ENCODE data around the gene GPR161. TPM values are rescaled to one million over a fixed set of nuclear protein-coding genes. Genes with fewer than 3 reads are reported as not detected.

GPR161 gene
- total and polyA plus RNA-seq, 9 of the 15 experiments (the other 6 are each of a cell fraction or from before 2014, with no cell fraction given) = 0.15 to 2.4 (median 0.76) TPM

DNA sequence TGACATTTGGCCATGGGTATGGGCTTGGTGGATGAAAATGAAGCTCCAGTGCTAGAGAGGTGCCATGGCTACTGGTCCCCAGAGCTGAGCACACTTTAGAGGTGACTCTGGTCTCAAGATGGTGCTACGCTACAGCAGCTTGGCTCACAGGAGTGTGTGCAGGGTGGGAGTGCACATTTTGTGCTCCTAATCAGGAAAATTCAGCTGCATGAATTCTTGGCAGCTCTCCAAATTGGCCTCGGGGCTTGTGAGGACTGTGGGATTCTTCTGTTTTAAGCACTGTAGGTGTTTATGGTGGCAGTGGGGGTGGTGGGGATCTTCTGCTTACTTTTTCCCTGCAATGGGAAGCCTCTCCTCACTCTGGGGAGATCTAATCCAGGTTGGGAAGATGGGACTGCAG lies 24.7 kb upstream of the GPR161 start (continued):
- TF ChIP-seq, protein P1, sequence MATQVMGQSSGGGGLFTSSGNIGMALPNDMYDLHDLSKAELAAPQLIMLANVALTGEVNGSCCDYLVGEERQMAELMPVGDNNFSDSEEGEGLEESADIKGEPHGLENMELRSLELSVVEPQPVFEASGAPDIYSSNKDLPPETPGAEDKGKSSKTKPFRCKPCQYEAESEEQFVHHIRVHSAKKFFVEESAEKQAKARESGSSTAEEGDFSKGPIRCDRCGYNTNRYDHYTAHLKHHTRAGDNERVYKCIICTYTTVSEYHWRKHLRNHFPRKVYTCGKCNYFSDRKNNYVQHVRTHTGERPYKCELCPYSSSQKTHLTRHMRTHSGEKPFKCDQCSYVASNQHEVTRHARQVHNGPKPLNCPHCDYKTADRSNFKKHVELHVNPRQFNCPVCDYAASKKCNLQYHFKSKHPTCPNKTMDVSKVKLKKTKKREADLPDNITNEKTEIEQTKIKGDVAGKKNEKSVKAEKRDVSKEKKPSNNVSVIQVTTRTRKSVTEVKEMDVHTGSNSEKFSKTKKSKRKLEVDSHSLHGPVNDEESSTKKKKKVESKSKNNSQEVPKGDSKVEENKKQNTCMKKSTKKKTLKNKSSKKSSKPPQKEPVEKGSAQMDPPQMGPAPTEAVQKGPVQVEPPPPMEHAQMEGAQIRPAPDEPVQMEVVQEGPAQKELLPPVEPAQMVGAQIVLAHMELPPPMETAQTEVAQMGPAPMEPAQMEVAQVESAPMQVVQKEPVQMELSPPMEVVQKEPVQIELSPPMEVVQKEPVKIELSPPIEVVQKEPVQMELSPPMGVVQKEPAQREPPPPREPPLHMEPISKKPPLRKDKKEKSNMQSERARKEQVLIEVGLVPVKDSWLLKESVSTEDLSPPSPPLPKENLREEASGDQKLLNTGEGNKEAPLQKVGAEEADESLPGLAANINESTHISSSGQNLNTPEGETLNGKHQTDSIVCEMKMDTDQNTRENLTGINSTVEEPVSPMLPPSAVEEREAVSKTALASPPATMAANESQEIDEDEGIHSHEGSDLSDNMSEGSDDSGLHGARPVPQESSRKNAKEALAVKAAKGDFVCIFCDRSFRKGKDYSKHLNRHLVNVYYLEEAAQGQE (IDR thresholded peaks at IDR 0.05; ENCODE audit: borderline replicate concordance) = peak; percentile 40; the same call in 1 of the 2 replicates
- TF ChIP-seq, protein P1 (CRISPR knock-in tag; IDR thresholded peaks at IDR 0.05; ENCODE audit: low read depth) = no peak
- TF ChIP-seq ZNF436 (CRISPR knock-in tag; IDR thresholded peaks at IDR 0.05) (no peak), ATF6 (CRISPR knock-in tag; IDR thresholded peaks at IDR 0.05) (no peak)

Measured in K562 (cell line).